Measurements from ENCODE around the gene SEC63. TPM values are rescaled to one million over a fixed set of nuclear protein-coding genes. Genes with fewer than 3 reads are reported as not detected.

SEC63 gene
- total and polyA plus RNA-seq, 4 donors = 20.7 to 69.4 (median 27.4) TPM

GRCh38 chr6:107832151-107833056 is 125.6 kb downstream of the SEC63 start:
- TF ChIP-seq RXRA (IDR thresholded peaks at IDR 0.05) (no peak), HNF4A (conservative IDR thresholded peaks at IDR 0.05) (no peak), HNF4G (IDR thresholded peaks at IDR 0.05) (no peak), REST (IDR thresholded peaks at IDR 0.05) (no peak), NR2F2 (IDR thresholded peaks at IDR 0.05) (no peak), JUND (IDR thresholded peaks at IDR 0.05) (no peak), GABPA (IDR thresholded peaks at IDR 0.05 in 1 of 2, conservative IDR thresholded peaks at IDR 0.05 in 1 of 2) (no peak), CTCF (IDR thresholded peaks at IDR 0.05; ENCODE audit: low read depth, low read length, missing input control) (no peak), FOXA2 (IDR thresholded peaks at IDR 0.05) (no peak), FOXA1 (IDR thresholded peaks at IDR 0.05) (no peak), SP1 (IDR thresholded peaks at IDR 0.05) (no peak), YY1 (IDR thresholded peaks at IDR 0.05) (no peak), TAF1 (conservative IDR thresholded peaks at IDR 0.05) (no peak), RAD21 (IDR thresholded peaks at IDR 0.05) (no peak), EGR1 (IDR thresholded peaks at IDR 0.05; ENCODE audit: low read depth in 2 of 2) (no peak), ZBTB33 (IDR thresholded peaks at IDR 0.05) (no peak)
- Histone ChIP-seq H3K4me3 (ENCODE audit: low read depth in 1 of 3, low read length in 3 of 3) (no peak overlapping the region), H3K9ac (ENCODE audit: low read depth in 1 of 2, low read length in 2 of 2) (no peak overlapping the region), H3K36me3 (ENCODE audit: control insufficient read depth in 4 of 4, insufficient read depth in 3 of 4, low read depth in 1 of 4, low read length in 3 of 4) (no peaks in the 10 kb centered on the region), H3K27ac (ENCODE audit: low read depth in 1 of 2, low read length in 2 of 2) (no peak overlapping the region), H3K27me3 (ENCODE audit: control insufficient read depth in 4 of 4, insufficient read depth in 4 of 4, low read length in 3 of 4) (no peaks in the 10 kb centered on the region), H3K4me1 (ENCODE audit: control insufficient read depth in 4 of 4, insufficient read depth in 4 of 4, low read length in 3 of 4) (no peaks in the 10 kb centered on the region), H3K9me3 (ENCODE audit: control insufficient read depth in 4 of 4, low read length in 3 of 4) (no peaks in the 10 kb centered on the region)
- WGBS = 81% methylated on average over 10 of the region's 10 CpGs
- no peak for DNase-seq (ENCODE audit: low spot score)

All from liver (tissue), 9 donors.